Stimulated activated CD8-positive, alpha-beta memory T cell treated with anti-CD3 and anti-CD28 coated beads, Interleukin-7, amount 100 ng/mL, for 4 hours (primary cell): ENCODE data around the gene PHYHD1.
"Not testable (repeated sequence)": the region's sequence is repeated elsewhere in the genome, so short reads cannot be mapped to it uniquely, and the experiment has no call there.

Experiments used
- DNase-seq, 2 donors: peaks; one replicate each; pipeline ENCODE4 v3.0.0-alpha.2; 2020; ENCODE audit warnings: low read depth in 2 of 2

PHYHD1 gene

GRCh38 chr9:128921881-128922763 lies 1.3 kb downstream of the PHYHD1 start:
- DNase-seq = no peak

- DNase-seq = no peak
Measured at GRCh38 chr9:128923493-128923883, 2.7 kb downstream of the PHYHD1 start.

- DNase-seq = peak in 1 of 2 donors; percentile 24
Measured at GRCh38 chr9:128927731-128928411, 7.1 kb downstream of the PHYHD1 start.

GRCh38 chr9:128928624-128929023 lies 7.8 kb downstream of the PHYHD1 start:
- no peak for DNase-seq

GRCh38 chr9:128929560-128929959 lies 8.8 kb downstream of the PHYHD1 start:
- no peak for DNase-seq

GRCh38 chr9:128933731-128934130 lies 12.9 kb downstream of the PHYHD1 start:
- no peak for DNase-seq

- no peak for DNase-seq
Measured at GRCh38 chr9:128936171-128936865, 15.5 kb downstream of the PHYHD1 start.

- DNase-seq = no peak
Measured at GRCh38 chr9:128937310-128938165, 16.8 kb downstream of the PHYHD1 start.

GRCh38 chr9:128940271-128940921 lies 19.6 kb downstream of the PHYHD1 start:
- DNase-seq = no peak

GRCh38 chr9:128940946-128941755 lies 20.4 kb downstream of the PHYHD1 start:
- DNase-seq = no peak

GRCh38 chr9:128943832-128944620 lies 23.2 kb downstream of the PHYHD1 start:
- no peak for DNase-seq

GRCh38 chr9:128944966-128945365 lies 24.2 kb downstream of the PHYHD1 start:
- DNase-seq = not testable (repeated sequence)

- no peak for DNase-seq
Measured at GRCh38 chr9:128945798-128946501, 25.2 kb downstream of the PHYHD1 start.

- no peak for DNase-seq
Measured at GRCh38 chr9:128946571-128947276, 25.9 kb downstream of the PHYHD1 start.

- DNase-seq = no peak
Measured at GRCh38 chr9:128947277-128947526, 26.4 kb downstream of the PHYHD1 start.

- peak; percentile 96 to 98 for DNase-seq
Measured at GRCh38 chr9:128947527-128948301, 26.9 kb downstream of the PHYHD1 start, which contains the start of the genes DOLK and NUP188. Gene DOLK, minus strand, starts transcription at chr9:128947603. Its CDS starts 300 bp downstream, at chr9:128947303. Gene NUP188, plus strand, starts transcription at chr9:128947699. Its CDS starts 21 bp downstream, at chr9:128947720.

- DNase-seq = not testable (repeated sequence)
Measured at GRCh38 chr9:128961403-128961802, 40.6 kb downstream of the PHYHD1 start.
